H9 (cell line): ENCODE measurements around the gene SRCAP. TPM values are rescaled to one million over a fixed set of nuclear protein-coding genes. Genes with fewer than 3 reads are reported as not detected.

Source experiments
- DNase-seq: peaks from one replicate; pipeline ENCODE4 v3.0.0-alpha.2; 2017
- H2AFZ ChIP-seq: one replicate; pipeline ENCODE4 v1.6.1; 2013; ENCODE audit warnings: mild to moderate bottlenecking, low read length, control low read depth, moderate library complexity
- H2AK5ac ChIP-seq: 2 replicates; pipeline ENCODE4 v1.6.1; 2013; ENCODE audit warnings: low read length, control low read depth, mixed read lengths; ENCODE audit not compliant: insufficient read length
- H2BK120ac ChIP-seq: one replicate; pipeline ENCODE4 v1.6.1; 2013; ENCODE audit warnings: low read depth, mild to moderate bottlenecking, low read length, control low read depth, inconsistent platforms; ENCODE audit not compliant: poor library complexity, severe bottlenecking
- H2BK12ac ChIP-seq: 2 replicates; pipeline ENCODE4 v1.6.1; 2013; ENCODE audit warnings: low read length, control low read depth, mixed read lengths, low read depth; ENCODE audit not compliant: insufficient read length
- H2BK15ac ChIP-seq: 2 replicates; pipeline ENCODE4 v1.6.1; 2013; ENCODE audit warnings: low read depth, low read length, control low read depth
- H2BK20ac ChIP-seq: one replicate; pipeline ENCODE4 v1.6.1; 2013; ENCODE audit warnings: low read depth, mild to moderate bottlenecking, low read length, control low read depth, inconsistent platforms; ENCODE audit not compliant: poor library complexity, severe bottlenecking
- H2BK5ac ChIP-seq: 2 replicates; pipeline ENCODE4 v1.6.1; 2013; ENCODE audit warnings: low read length, control low read depth, mixed read lengths; ENCODE audit not compliant: insufficient read length
- H3K14ac ChIP-seq: 2 replicates; pipeline ENCODE4 v1.6.1; 2013; ENCODE audit warnings: low read length, control low read depth; ENCODE audit not compliant: insufficient read depth
- H3K18ac ChIP-seq: 2 replicates; pipeline ENCODE4 v1.6.1; 2013; ENCODE audit warnings: low read depth, mild to moderate bottlenecking, mixed read lengths, low read length, control low read depth; ENCODE audit not compliant: insufficient read length
- H3K23ac ChIP-seq: 2 replicates; pipeline ENCODE4 v1.6.1; 2013; ENCODE audit warnings: low read length, control low read depth, mixed read lengths, low read depth; ENCODE audit not compliant: insufficient read length
- H3K23me2 ChIP-seq: 2 replicates; pipeline ENCODE4 v1.6.1; 2013; ENCODE audit warnings: low read depth, mild to moderate bottlenecking, mixed read lengths, low read length, control low read depth; ENCODE audit not compliant: insufficient read length, poor library complexity, severe bottlenecking
- H3K27ac ChIP-seq: 2 replicates; pipeline ENCODE4 v1.5.1; 2013; ENCODE audit warnings: low read length, control low read depth, mixed read lengths, low read depth; ENCODE audit not compliant: insufficient read length
- H3K27me3 ChIP-seq: 2 replicates; pipeline ENCODE4 v1.6.1; 2013; ENCODE audit warnings: low read length, control low read depth, inconsistent platforms; ENCODE audit not compliant: insufficient read depth
- H3K4ac ChIP-seq: 2 replicates; pipeline ENCODE4 v1.6.1; 2013; ENCODE audit warnings: low read depth, mild to moderate bottlenecking, control low read depth, inconsistent platforms, low read length, moderate library complexity
- H3K4me1 ChIP-seq: 2 replicates; pipeline ENCODE4 v1.6.1; 2013; ENCODE audit warnings: low read length, control low read depth, inconsistent platforms; ENCODE audit not compliant: insufficient read depth
- H3K4me2 ChIP-seq: 2 replicates; pipeline ENCODE4 v1.6.1; 2013; ENCODE audit warnings: low read length, control low read depth, mixed read lengths; ENCODE audit not compliant: insufficient read length, insufficient read depth
- H3K56ac ChIP-seq: 2 replicates; pipeline ENCODE4 v1.6.1; 2013; ENCODE audit warnings: low read depth, mild to moderate bottlenecking, mixed read lengths, low read length, control low read depth; ENCODE audit not compliant: insufficient read length
- H3K79me1 ChIP-seq: 2 replicates; pipeline ENCODE4 v1.6.1; 2013; ENCODE audit warnings: low read depth, mild to moderate bottlenecking, moderate library complexity, low read length, control low read depth, inconsistent platforms; ENCODE audit not compliant: insufficient read depth, poor library complexity, severe bottlenecking
- H3K79me2 ChIP-seq: 2 replicates; pipeline ENCODE4 v1.6.1; 2013; ENCODE audit warnings: low read length, control low read depth, inconsistent platforms; ENCODE audit not compliant: insufficient read depth
- H3K9ac ChIP-seq: 2 replicates; pipeline ENCODE4 v1.6.1; 2013; ENCODE audit warnings: low read length, control low read depth, mixed read lengths; ENCODE audit not compliant: insufficient read length; ENCODE audit errors: extremely low read depth
- H3K9me3 ChIP-seq: one replicate; pipeline ENCODE4 v1.6.1; 2013; ENCODE audit warnings: low read depth, low read length, inconsistent platforms; ENCODE audit not compliant: control insufficient read depth
- H3T11ph ChIP-seq: one replicate; pipeline ENCODE4 v1.6.1; 2013; ENCODE audit warnings: mild to moderate bottlenecking, low read length, control low read depth, inconsistent platforms
- H4K20me1 ChIP-seq: one replicate; pipeline ENCODE4 v1.6.1; 2013; ENCODE audit not compliant: control insufficient read depth, insufficient read length, insufficient read depth
- H4K5ac ChIP-seq: 2 replicates; pipeline ENCODE4 v1.6.1; 2013; ENCODE audit warnings: low read depth, mild to moderate bottlenecking, mixed read lengths, low read length, control low read depth; ENCODE audit not compliant: insufficient read length
- H4K8ac ChIP-seq: replicated peaks from 2 replicates; pipeline ENCODE4 v1.6.1; 2013; ENCODE audit warnings: low read length, control low read depth, mixed read lengths, low read depth; ENCODE audit not compliant: insufficient read length
- H4K91ac ChIP-seq: 2 replicates; pipeline ENCODE4 v1.6.1; 2013; ENCODE audit warnings: low read depth, mild to moderate bottlenecking, moderate library complexity, mixed read lengths, low read length, control low read depth; ENCODE audit not compliant: insufficient read length
- H3K27ac Mint-ChIP-seq, 3 experiments: 2 replicates in 2 of 3; 3 replicates in 1 of 3; pipeline ENCODE4 v1.8.0; 2020 to 2021; ENCODE audit warnings: mixed read lengths in 3 of 3, mild to moderate bottlenecking in 1 of 3, moderate library complexity in 1 of 3
- H3K27me3 Mint-ChIP-seq: 2 replicates; pipeline ENCODE4 v1.8.0; 2021; ENCODE audit warnings: low read depth, mild to moderate bottlenecking, moderate library complexity, mixed read lengths
- H3K36me3 Mint-ChIP-seq, 3 experiments: 2 replicates in 2 of 3; 3 replicates in 1 of 3; pipeline ENCODE4 v1.8.0; 2020 to 2021; ENCODE audit warnings: low read depth in 3 of 3, mixed read lengths in 3 of 3; ENCODE audit not compliant: insufficient read depth in 1 of 3
- H3K4me1 Mint-ChIP-seq, 2 experiments: 2 replicates each; pipeline ENCODE4 v1.8.0; 2020; ENCODE audit warnings: mixed read lengths in 2 of 2
- H3K4me3 Mint-ChIP-seq, 2 experiments: 2 replicates in 1 of 2; 3 replicates in 1 of 2; pipeline ENCODE4 v1.8.0; 2020 to 2021; ENCODE audit warnings: mild to moderate bottlenecking in 2 of 2, mixed read lengths in 2 of 2, moderate library complexity in 1 of 2
- H3K9me3 Mint-ChIP-seq, 2 experiments: 2 replicates in 1 of 2; 3 replicates in 1 of 2; pipeline ENCODE4 v1.8.0; 2020; ENCODE audit warnings: mild to moderate bottlenecking in 2 of 2, mixed read lengths in 2 of 2, moderate library complexity in 1 of 2
- WGBS: extraction: QIAGEN DNeasy Blood & Tissue Kit; methylation state at CpG from one replicate; pipeline ENCODE4 v1.1.7; 2013; ENCODE audit warnings: missing lambda C conversion rate, low lambda C conversion rate, mixed read lengths; ENCODE audit not compliant: insufficient read length; ENCODE audit errors: extremely low coverage; 5-methylcytosine and 5-hydroxymethylcytosine counted together
- total RNA-seq: library from RNA; stranded (reverse); gene quantifications from 2 replicates; pipeline ENCODE4 v1.2.1, GENCODE V29; 2021
- TF ChIP-seq, protein P1 (sequence below): fragments of 200-600 bp; sonication (generic); conservative IDR thresholded peaks from 3 replicates; pipeline ENCODE4 v1.8.0; 2021; ENCODE audit warnings: antibody characterized with exemption, mild to moderate bottlenecking

SRCAP gene
- total RNA-seq, 1 experiment from 2014 or later, result 63.1 TPM

DNA sequence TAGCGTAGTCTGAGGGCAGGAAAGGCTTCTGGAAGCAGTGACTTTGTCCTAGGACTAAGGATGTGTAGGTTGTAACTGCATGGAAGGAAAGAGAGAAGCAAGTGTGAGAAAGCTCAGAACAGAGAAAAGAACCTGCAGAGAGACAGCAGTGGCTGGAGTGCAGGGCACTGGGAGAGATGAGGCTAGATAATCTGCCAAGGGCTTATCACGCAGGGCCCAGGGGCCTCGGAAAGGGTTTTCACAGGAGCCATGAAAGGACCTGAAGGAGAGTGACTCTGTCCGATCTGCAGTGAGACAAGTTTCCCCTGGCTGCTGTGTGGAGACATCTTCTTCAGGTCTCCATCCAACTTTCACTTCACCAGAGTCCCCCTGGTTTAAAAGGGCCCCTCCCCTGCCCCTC lies 7.1 kb upstream of the SRCAP start:
- Mint-ChIP-seq H3K36me3 (no peaks in the 10 kb centered on the region), H3K27ac (no peak overlapping the region), H3K4me3 (no peak overlapping the region), H3K4me1 (peaks cover 15 to 20% of the 10 kb centered on the region in 2 experiments), H3K27me3 (peaks cover 100% of the 10 kb centered on the region), H3K9me3 (peaks cover 0 to 5% of the 10 kb centered on the region in 2 experiments; a peak in 3 of 5 replicates)
- H2AFZ ChIP-seq, result no peak overlapping the region
- H2BK12ac ChIP-seq, result no peak overlapping the region
- no peaks in the 10 kb centered on the region for H3K9me3 ChIP-seq
- H3K27ac ChIP-seq, result no peak overlapping the region
- H4K5ac ChIP-seq, result no peak overlapping the region
- no peak for DNase-seq
- no peak overlapping the region for H2BK5ac ChIP-seq
- H2AK5ac ChIP-seq, result no peak overlapping the region
- H3T11ph ChIP-seq, result no peak overlapping the region
- no peak overlapping the region for H4K91ac ChIP-seq
- H3K79me1 ChIP-seq, result no peaks in the 10 kb centered on the region
- H3K79me2 ChIP-seq, result no peaks in the 10 kb centered on the region
- H3K27me3 ChIP-seq, result peaks cover 74% of the 10 kb centered on the region
- no peak overlapping the region for H3K4ac ChIP-seq
- no peak overlapping the region for H4K8ac ChIP-seq
- H3K56ac ChIP-seq, result no peak overlapping the region
- H3K9ac ChIP-seq, result no peak overlapping the region
- H3K23me2 ChIP-seq, result no peaks in the 10 kb centered on the region
- H2BK20ac ChIP-seq, result no peak overlapping the region
- H3K23ac ChIP-seq, result no peak overlapping the region
- no peak overlapping the region for H3K14ac ChIP-seq
- TF ChIP-seq, protein P1, sequence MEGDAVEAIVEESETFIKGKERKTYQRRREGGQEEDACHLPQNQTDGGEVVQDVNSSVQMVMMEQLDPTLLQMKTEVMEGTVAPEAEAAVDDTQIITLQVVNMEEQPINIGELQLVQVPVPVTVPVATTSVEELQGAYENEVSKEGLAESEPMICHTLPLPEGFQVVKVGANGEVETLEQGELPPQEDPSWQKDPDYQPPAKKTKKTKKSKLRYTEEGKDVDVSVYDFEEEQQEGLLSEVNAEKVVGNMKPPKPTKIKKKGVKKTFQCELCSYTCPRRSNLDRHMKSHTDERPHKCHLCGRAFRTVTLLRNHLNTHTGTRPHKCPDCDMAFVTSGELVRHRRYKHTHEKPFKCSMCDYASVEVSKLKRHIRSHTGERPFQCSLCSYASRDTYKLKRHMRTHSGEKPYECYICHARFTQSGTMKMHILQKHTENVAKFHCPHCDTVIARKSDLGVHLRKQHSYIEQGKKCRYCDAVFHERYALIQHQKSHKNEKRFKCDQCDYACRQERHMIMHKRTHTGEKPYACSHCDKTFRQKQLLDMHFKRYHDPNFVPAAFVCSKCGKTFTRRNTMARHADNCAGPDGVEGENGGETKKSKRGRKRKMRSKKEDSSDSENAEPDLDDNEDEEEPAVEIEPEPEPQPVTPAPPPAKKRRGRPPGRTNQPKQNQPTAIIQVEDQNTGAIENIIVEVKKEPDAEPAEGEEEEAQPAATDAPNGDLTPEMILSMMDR, result no peak
- no peaks in the 10 kb centered on the region for H3K4me1 ChIP-seq
- H3K18ac ChIP-seq, result no peak overlapping the region
- H2BK15ac ChIP-seq, result no peak overlapping the region
- no peaks in the 10 kb centered on the region for H4K20me1 ChIP-seq
- H3K4me2 ChIP-seq, result peak overlapping the region; percentile 16
- no peak overlapping the region for H2BK120ac ChIP-seq
- WGBS, result no CpG with 5 or more reads among the region's 4 CpGs
